Cardiac atrium fibroblast (primary cell): Measurements from ENCODE around the gene PEAK1. TPM values are rescaled to one million over a fixed set of nuclear protein-coding genes. Genes with fewer than 3 reads are reported as not detected.

Experiments used
- total RNA-seq: library from RNA; depleted of rRNA; stranded (reverse); fragments of >200 nt; gene quantifications from 2 replicates; pipeline ENCODE4 v1.2.3, GENCODE V29; 2015

PEAK1 gene
- 35.4 and 59.9 TPM in 2 replicates for total RNA-seq

GRCh38 chr15:77419836-77420609 lies at the start of gene PEAK1:
Gene PEAK1, minus strand, starts transcription at chr15:77420104. Its CDS starts 238,178 bp downstream, at chr15:77181926.

GRCh38 chr15:77420610-77421369 lies 886 bp upstream of the PEAK1 start, which contains the start of gene HMG20A:
Gene HMG20A, plus strand, starts transcription at chr15:77420888. Its CDS starts 37,520 bp downstream, at chr15:77458408.

GRCh38 chr15:77070495-77071304 lies 349.2 kb downstream of the PEAK1 start, which contains the start of gene TSPAN3:
Gene TSPAN3, minus strand, starts transcription at chr15:77071109. Its CDS starts 155 bp downstream, at chr15:77070954.

Other genes starting within 250 kb of the PEAK1 start
- 23.2 and 24.9 TPM in 2 replicates for gene HMG20A, start 784 bp upstream of the PEAK1 start, total RNA-seq
- gene LINGO1, start 212.8 kb upstream of the PEAK1 start, total RNA-seq = 0.32 and 2.7 TPM in 2 replicates